PFSK-1 (cell line): ENCODE measurements around the gene VPS26B.

Source experiments
- POLR2AphosphoS5 ChIP-seq: IDR thresholded peaks from 2 replicates; pipeline ENCODE4 v1.6.1; 2012; ENCODE audit warnings: low read depth, mild to moderate bottlenecking, control low read depth, low read length, moderate library complexity
- SIN3A ChIP-seq: IDR thresholded peaks from 2 replicates; pipeline ENCODE4 v1.6.1; 2012; ENCODE audit warnings: mild to moderate bottlenecking, low read length, moderate library complexity, borderline replicate concordance; ENCODE audit not compliant: insufficient read depth

- TF ChIP-seq POLR2AphosphoS5 (no peak), SIN3A (no peak)
Observed at GRCh38 chr11:134272381-134273316, 48.2 kb downstream of the VPS26B start.
